GM21515 (cell line): ENCODE measurements around the gene GRM1.

Source experiments
- ATAC-seq: cut with Tn5 transposase; IDR thresholded peaks from one replicate; pipeline ENCODE4 v1.9.1; 2021; ENCODE audit not compliant: unreplicated experiment

Gene GRM1

DNA sequence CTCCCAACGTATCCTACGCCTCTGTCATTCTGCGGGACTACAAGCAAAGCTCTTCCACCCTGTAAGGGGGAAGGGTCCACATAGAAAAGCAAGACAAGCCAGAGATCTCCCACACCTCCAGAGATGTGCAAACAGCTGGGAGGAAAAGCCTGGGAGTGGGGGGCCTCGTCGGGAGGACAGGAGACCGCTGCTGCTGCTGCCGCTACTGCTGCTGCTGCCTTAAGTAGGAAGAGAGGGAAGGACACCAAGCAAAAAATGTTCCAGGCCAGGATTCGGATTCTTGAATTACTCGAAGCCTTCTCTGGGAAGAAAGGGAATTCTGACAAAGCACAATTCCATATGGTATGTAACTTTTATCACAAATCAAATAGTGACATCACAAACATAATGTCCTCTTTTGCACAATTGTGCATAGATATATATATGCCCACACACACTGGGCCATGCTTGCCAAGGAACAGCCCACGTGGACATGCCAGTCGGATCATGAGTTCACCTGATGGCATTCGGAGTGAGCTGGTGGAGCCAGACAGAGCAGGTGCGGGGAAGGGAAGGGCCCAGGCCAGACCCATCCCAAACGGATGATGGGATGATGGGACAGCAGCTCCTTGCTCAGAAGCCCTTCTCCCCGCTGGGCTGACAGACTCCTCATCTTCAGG, 406.0 kb downstream of the GRM1 start:
- ATAC-seq, result no peak

DNA sequence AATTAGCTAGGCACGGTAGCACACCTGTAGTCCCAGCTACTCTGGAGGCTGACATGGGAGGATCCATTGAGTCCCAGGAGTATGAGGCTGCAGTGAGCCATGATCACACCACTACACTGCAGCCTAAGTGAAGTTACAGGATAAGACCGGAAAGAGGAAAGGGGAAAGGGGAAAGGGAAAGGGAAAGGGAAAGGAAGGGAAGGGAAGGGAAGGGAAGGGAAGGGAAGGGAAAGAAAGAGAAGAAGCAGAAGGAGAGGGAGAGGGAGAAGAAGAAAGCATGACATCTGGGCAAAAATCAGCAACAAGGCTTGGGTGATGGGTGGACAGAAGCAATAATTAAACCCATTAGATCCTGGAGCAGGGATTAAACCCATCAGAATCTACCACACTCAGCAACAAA, 413.0 kb downstream of the GRM1 start:
- no peak for ATAC-seq

DNA sequence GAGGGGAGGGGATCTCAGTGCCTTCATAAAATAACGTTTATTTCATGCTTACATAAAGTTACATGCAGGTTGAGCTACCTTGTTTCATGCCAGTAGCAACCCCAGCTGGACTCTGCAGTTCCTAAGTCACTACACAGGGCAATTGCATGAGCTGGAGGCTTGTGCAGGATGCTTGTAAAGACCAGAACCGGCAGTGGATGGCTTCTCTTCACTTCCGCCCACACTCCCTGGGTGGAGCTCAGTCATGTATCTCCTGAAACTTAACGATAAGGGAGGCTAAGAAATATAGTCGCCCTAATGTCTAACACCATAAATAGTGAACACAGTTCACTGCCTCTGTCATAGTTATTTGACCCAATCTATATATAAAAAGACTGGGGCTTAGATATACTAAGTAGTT, 415.3 kb downstream of the GRM1 start:
- no peak for ATAC-seq

DNA sequence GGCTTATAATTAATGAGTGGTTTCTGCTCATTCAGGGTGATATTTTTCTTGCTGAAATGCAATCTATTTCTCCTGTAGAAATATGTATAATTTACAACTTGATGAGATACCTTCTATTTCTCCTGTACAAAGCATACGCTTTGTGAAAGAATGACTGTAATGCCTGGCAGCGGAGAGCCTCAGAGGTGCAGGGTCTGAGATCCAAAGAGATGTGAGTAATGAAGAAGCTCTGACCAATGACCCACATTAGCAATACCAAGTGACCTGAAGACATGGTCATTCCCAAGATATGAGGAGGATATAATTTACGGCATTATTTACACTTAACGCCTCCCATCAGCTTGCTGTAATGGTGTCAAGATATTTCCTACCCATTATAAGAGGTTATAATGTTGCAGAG, 416.4 kb downstream of the GRM1 start:
- ATAC-seq, result no peak

DNA sequence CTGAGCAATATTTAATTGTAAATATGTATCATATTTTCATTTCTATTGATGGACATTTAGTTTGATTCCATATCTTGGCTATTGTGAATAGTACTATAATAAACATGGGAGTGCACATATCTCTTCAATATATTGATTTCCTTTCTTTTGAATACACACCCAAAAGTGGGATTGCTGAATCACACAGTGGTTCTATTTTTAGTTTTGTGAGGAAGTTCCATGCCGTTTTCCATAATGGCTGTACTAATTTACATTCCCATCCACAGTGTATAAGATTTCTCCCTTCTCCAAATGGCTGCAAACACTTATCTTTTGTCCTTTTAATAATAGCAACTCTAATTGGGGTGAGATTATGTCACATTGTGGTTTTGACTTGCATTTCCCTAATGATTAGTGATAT, 428.0 kb downstream of the GRM1 start:
- no peak for ATAC-seq

DNA sequence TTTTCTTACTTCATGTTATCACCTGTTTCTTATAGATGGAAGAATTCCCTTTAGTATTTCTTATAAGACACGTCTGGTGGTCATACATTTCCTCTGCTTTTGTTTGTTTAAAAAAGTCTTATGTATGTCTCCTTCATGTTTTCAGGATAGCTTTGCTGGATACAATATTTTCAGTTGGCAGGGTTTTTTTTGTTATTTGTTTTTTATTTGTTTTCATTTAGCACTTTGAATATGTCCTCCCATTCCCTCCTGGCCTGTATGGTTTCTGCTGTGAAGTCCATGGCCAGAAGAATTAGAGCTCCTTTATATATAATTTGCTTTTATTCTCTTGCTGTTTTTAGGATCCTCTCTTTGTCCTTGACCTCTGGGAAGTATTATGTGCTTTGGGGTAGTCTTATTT, 432.1 kb downstream of the GRM1 start:
- no peak for ATAC-seq

DNA sequence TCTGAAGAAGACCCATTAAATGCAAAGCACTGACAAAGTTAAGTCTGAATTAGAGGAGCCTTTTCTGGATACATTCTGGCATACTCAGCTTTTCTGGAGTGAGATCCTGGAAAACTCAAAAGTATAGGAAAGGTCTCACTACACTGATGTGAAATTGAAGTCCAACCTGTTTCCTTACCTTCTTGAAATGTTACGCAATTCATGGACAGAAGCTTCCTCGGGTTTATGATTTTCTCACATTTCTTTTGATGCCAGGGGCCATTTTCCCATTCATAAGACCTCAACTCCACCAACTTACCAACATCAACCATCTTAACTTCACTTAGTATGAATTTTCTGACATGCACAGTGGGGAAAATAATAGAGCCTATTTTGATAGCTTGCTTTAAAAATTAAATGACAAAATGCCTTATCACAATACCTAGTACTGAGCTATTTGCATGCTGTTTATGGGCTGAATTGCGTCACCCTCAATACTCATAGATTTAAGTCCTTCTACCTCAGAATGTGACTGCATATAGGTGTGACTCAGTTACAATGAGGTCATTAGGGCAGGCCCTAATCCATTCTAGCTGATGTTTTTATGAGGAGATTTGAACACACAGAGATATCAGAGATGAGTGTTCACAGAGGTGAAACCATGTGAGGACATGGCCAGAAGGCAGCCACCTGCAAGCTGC, 441.4 kb downstream of the GRM1 start:
- no peak for ATAC-seq

DNA sequence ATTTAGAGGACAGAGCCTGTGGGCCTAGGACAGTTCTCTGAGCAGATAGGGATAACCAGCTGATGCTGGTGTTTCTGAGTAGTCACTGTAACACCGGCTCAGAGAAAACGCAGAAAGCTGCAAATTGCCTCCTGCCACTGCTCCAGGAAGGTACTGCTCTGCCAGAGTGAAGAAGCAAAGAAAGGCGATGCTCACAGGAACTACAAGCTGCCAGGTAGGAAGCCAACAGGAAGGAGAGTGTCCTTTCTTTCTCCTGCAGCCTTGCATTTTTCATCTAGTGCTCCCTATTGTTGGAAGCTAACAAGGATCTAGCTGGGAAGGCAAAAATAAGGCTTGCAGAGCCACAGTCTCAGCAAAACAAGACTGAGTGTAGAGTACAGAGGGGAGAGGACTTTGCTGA, 444.1 kb downstream of the GRM1 start:
- ATAC-seq, result no peak

DNA sequence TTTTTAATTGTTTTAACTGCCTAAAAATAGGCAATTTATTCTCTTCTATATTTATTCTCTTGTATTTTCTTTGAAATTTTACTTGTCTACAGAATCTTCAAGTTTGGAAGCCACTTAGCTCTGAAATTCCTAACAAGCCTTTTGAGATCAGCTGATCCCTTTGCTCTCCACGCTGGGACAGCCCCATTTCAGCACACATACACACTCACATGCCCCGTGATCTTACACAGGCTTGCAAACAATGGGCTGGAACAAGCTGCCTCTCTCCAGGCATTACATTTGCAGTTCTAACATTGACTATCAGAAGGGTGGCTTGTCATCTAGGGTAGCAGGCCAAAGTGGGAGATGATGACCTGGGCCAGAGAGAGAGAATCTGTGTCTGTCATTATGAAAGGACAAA, 452.7 kb downstream of the GRM1 start:
- ATAC-seq, result no peak

DNA sequence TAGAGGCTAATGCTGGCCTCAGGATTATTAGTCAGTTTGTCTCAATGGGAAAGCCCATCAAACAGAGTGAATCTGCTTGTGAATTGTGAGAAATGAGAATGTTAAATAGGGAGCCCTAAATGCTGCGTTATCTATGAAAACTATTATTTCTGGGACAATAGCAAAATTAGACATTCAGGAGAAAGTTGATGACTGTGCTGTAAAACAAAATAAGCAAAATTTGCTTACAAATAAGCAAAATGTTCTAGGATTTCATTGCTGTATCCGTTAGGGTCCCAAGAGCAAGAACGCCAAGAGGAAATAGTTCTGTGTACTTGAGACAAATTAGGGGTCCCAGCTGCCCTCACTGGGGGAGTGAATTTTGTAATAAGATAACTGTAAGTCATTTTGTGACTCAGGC, 455.5 kb downstream of the GRM1 start:
- ATAC-seq, result no peak
